Measurements from ENCODE around the gene TNFRSF9.
"Not testable (repeated sequence)": the region's sequence is repeated elsewhere in the genome, so short reads cannot be mapped to it uniquely, and the experiment has no call there.

TNFRSF9 gene

GRCh38 chr1:7960867-7961215 lies 20.2 kb upstream of the TNFRSF9 start:
- DNase-seq, result no peak

GRCh38 chr1:7960165-7960564 lies 19.5 kb upstream of the TNFRSF9 start:
- DNase-seq, result peak; percentile 27 to 29

GRCh38 chr1:7956218-7957032 lies 15.8 kb upstream of the TNFRSF9 start:
- no peak for DNase-seq

- no peak for DNase-seq
Observed at GRCh38 chr1:7954683-7955082, 14.0 kb upstream of the TNFRSF9 start.

GRCh38 chr1:7953850-7954609 lies 13.4 kb upstream of the TNFRSF9 start:
- peak; percentile 91 to 93 for DNase-seq

GRCh38 chr1:7952791-7953190 lies 12.2 kb upstream of the TNFRSF9 start:
- not testable (repeated sequence) for DNase-seq

GRCh38 chr1:7948960-7949359 lies 8.3 kb upstream of the TNFRSF9 start:
- no peak for DNase-seq

- no peak for DNase-seq
Observed at GRCh38 chr1:7943251-7943650, 2.6 kb upstream of the TNFRSF9 start.

GRCh38 chr1:7942214-7942921 lies 1.7 kb upstream of the TNFRSF9 start:
- DNase-seq, result peak; percentile 88 to 89

- no peak for DNase-seq
Observed at GRCh38 chr1:7941437-7941793, 776 bp upstream of the TNFRSF9 start.

GRCh38 chr1:7940034-7940433 lies 605 bp downstream of the TNFRSF9 start:
- DNase-seq, result no peak

- no peak for DNase-seq
Observed at GRCh38 chr1:7938070-7938469, 2.6 kb downstream of the TNFRSF9 start.

GRCh38 chr1:7932524-7933138 lies 8.0 kb downstream of the TNFRSF9 start:
- no peak for DNase-seq

GRCh38 chr1:7931446-7931812 lies 9.2 kb downstream of the TNFRSF9 start:
- no peak for DNase-seq

- no peak for DNase-seq
Observed at GRCh38 chr1:7930645-7931445, 9.8 kb downstream of the TNFRSF9 start.

GRCh38 chr1:7929637-7930036 lies 11.0 kb downstream of the TNFRSF9 start:
- no peak for DNase-seq

- DNase-seq, result no peak
Observed at GRCh38 chr1:7928247-7928646, 12.4 kb downstream of the TNFRSF9 start.

- DNase-seq, result not testable (repeated sequence)
Observed at GRCh38 chr1:7927061-7927460, 13.6 kb downstream of the TNFRSF9 start.

- DNase-seq, result no peak
Observed at GRCh38 chr1:7922301-7922700, 18.3 kb downstream of the TNFRSF9 start.

GRCh38 chr1:7921796-7922195 lies 18.8 kb downstream of the TNFRSF9 start:
- no peak for DNase-seq

GRCh38 chr1:7919880-7920279 lies 20.8 kb downstream of the TNFRSF9 start:
- no peak for DNase-seq

GRCh38 chr1:7917971-7918370 lies 22.7 kb downstream of the TNFRSF9 start:
- not testable (repeated sequence) for DNase-seq

GRCh38 chr1:7916501-7916830 lies 24.2 kb downstream of the TNFRSF9 start:
- no peak for DNase-seq
